ENCODE measurements around the gene MYRIP. TPM values are rescaled to one million over a fixed set of nuclear protein-coding genes. Genes with fewer than 3 reads are reported as not detected.

The MYRIP gene
- total RNA-seq, result not detected in 2 replicates

GRCh38 chr3:39809181-39809994 is at the start of gene MYRIP:
TSS of gene MYRIP (plus strand) at chr3:39809609. CDS start at chr3:39900817, 91,208 bp downstream.

DNA sequence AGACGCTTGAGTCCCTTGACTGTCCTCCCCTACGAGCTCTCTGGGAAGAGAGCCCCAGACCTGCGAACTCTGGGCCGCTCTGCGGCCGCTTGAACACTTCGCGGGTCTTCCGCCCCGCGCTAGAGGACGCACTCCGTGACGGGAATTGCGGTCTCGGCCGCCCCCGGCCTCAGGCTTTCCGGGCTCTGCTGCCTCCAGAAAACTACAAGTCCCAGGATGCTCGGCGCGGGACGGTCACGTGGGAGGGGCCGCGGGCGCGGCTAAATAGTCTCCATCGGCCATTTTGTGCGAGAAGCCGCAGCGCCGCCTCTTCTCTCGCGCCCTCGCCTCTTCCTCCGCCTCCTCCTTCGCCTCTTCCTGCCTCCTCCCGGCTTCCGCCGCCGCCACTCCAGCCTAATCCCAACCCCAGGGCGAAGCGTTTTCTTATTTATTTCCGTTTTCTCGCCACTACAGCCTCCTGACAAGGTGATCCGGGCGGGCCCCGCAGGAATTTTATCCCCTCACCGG is 500.1 kb downstream of the MYRIP start, which contains the start of gene EIF1B:
EIF1B (plus strand) TSS at position 290 of the 507 bp plus-strand sequence. CDS start 235 bp downstream, outside the sequence.

Small RNA genes lying within 50 kb of the gene (small RNA-seq; reads per million reads assigned to genes)
- gene RF00264 (not detected), gene RN7SL411P (not detected), gene RNU4-56P (not detected)
